ENCODE results near the gene CNMD.
A peak's percentile ranks its signal among the peaks of the same experiment; 100 is the strongest.

CNMD gene

GRCh38 chr13:52677823-52678222 lies 61.8 kb downstream of the CNMD start:
- DNase-seq = no peak

GRCh38 chr13:52673465-52673864 lies 66.2 kb downstream of the CNMD start:
- no peak for DNase-seq

GRCh38 chr13:52670726-52671125 lies 68.9 kb downstream of the CNMD start:
- DNase-seq = no peak

DNA sequence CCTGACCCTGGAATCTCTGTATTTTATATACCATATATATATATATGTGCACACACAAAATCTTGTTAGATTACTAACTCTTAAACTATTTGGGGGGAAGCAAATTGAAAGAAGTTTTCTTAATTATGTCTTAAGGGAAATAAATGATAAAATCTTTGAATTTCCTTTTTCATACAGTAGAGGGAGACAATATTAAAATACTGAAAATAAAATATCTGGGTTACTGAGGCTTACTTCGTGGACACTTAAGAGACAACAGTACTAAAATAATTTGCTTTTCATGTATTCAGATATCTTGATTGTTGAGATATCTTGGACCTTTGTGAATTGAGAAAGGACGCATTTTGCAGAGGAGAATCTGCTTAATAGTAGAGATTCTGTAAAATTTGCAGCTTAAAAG lies 69.9 kb downstream of the CNMD start:
- DNase-seq = no peak

- DNase-seq = peak in 1 of 2 donors; percentile 26
Measured at GRCh38 chr13:52665325-52665724, 74.3 kb downstream of the CNMD start.

DNA sequence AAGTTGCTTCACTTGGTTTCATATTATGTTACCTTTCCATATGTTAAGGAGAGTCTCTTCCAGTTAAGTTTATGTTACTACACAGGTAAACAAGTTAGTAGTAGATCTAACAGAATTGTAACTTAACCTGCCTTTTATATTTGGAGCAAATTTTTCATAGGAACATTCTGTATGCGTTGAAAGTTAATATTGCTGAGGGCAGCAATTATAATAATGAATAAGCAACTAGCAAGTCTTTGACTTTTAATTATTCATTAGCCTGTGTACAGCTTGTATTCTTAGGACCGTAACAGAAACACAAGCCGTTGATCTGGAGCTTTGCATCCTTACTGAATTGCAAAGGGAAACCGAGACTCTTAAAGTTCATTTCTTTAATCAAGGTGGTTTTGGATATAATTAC lies 75.3 kb downstream of the CNMD start:
- no peak for DNase-seq

- DNase-seq = no peak
Measured at GRCh38 chr13:52659340-52659739, 80.3 kb downstream of the CNMD start.

Measured in CD4-positive, alpha-beta T cell treated with Interleukin-1 beta for 1 hour (primary cell).